ENCODE results near the gene HOXD3.
A peak's percentile ranks its signal among the peaks of the same experiment; 100 is the strongest.

The HOXD3 gene

DNA sequence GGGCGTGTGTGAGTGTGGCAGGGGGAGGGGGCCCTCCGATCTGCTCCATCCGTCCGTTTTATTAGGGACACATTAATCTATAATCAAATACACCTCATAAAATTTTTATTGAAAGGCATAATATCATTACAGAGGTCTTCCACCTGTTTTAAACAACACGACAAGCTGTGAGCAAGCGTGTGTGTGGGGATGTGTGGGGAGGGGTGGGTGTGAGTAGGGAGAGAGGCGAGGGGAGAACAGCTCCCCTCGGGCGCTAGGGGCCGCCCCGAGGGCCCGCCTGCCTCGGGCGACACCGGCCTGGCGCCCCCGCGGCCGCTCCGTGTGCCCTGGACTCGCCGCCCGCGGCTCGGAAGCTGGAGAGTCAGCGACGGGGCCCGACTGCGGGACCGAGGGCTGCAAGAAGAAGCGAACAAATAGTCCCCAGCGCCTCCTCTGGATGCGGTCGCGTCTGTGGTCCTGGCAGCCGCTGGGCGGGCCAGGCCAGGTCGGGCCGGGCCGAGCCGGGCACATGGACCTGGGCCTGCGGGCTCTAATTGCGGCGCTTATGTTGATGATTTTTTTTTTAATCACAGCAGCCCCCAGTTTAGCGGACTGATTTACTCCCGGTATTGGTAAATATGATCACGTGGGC lies 34.9 kb upstream of the HOXD3 start:
- DNase-seq: peak; percentile 47

DNA sequence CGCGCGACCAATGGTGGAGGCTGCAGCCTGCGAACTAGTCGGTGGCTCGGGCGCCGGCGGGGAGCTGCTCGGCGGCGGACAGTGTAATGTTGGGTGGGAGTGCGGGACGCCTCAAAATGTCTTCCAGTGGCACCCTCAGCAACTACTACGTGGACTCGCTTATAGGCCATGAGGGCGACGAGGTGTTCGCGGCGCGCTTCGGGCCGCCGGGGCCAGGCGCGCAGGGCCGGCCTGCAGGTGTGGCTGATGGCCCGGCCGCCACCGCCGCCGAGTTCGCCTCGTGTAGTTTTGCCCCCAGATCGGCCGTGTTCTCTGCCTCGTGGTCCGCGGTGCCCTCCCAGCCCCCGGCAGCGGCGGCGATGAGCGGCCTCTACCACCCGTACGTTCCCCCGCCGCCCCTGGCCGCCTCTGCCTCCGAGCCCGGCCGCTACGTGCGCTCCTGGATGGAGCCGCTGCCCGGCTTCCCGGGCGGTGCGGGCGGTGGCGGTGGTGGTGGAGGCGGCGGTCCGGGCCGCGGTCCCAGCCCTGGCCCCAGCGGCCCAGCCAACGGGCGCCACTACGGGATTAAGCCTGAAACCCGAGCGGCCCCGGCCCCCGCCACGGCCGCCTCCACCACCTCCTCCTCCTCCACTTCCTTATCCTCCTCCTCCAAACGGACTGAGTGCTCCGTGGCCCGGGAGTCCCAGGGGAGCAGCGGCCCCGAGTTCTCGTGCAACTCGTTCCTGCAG lies 34.3 kb upstream of the HOXD3 start, which contains the start of gene HOXD9:
Gene HOXD9 (plus strand): TSS at position 37 of the 728 bp plus-strand sequence. CDS start 50 bp downstream, at position 87.
- DNase-seq: no peak

- DNase-seq: no peak
Observed at GRCh38 chr2:176123411-176124109, 33.5 kb upstream of the HOXD3 start.

DNA sequence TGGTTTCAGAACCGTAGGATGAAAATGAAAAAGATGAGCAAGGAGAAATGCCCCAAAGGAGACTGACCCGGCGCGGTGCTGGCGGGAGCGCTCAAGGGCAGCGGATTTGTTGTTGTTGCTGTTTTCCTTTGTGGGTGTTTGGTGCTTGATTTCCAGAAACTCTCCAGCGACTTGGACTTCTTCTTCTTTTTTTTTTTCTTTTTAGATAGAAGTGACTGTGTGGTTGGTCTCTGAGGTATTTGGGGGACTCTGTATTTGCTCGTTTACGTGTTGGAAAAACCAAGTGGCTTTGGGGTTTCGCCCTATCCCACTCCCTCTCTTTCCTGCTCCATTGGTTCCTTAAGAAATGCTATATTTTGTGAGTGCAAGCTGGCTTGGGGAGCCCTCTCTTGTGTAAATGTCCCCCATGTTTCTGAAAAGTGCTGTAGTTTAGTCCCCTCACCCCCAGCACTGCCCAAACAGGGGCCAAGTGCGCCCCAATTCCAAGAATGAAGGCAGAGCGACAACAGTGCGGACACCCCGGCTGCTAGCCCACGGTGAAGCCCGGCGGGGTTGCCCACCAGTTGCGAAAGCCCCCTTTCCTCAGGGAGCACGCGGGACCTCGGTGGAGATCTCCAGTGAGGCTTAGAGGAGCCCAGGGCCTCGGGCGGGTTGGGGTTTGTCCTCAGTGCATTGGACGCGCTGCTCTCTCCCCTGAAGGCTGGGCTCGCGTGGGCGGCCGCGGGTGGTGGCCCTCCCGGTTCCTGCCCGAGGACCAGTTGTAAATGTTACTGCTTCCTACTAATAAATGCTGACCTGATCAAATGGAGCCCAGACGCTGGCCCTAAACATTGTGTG lies 32.8 kb upstream of the HOXD3 start:
- no peak for DNase-seq

DNA sequence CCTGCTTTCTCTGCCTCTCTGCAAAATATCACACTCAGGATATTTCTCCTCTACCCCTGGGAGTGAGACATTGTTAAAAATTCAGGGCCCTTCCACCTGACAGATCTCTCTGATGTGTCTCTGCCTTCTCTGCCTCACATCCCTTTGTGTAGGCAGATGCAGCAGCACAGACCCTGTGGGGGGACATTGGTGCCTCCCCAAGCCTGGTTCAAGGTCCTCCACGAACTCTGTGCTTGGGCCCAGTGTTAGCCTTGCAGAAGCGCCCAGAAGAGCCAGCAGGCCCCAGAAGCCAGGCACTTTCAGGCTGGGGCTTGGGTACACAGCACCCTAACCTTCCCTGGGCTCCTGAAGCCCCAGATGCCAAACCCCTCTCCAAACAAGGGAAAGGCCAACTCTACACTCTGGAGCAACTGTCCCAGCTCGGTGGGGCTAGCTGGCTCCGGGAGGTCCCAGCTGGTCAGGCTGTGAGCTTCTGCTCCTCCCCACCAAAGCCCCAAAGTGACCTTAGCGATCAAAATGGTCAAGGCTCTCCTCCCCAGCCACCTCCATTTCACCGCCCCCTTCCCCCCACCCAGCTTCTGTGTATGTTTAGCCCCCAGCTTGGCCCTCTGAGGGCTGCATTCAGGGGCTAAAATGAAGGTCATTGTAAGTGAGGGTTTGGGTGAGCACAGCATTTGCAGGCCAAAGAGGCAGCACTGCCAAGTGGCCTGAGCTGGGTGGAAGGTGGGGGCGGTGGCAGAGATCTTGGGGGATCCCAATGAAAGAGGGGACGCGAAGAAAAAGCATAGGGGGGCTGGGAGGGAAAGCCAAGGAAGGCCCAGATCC lies 31.9 kb upstream of the HOXD3 start:
- DNase-seq: no peak

- no peak for DNase-seq
Observed at GRCh38 chr2:176125772-176126054, 31.4 kb upstream of the HOXD3 start.

- peak; percentile 26 for DNase-seq
Observed at GRCh38 chr2:176126929-176127773, 30.0 kb upstream of the HOXD3 start.

GRCh38 chr2:176127774-176128072 lies 29.4 kb upstream of the HOXD3 start:
- no peak for DNase-seq

- DNase-seq: no peak
Observed at GRCh38 chr2:176128172-176128981, 28.7 kb upstream of the HOXD3 start.

- peak; percentile 45 for DNase-seq
Observed at GRCh38 chr2:176128982-176129796, 27.9 kb upstream of the HOXD3 start, which contains the start of gene HOXD8. HOXD8 (plus strand) TSS chr2:176129705; CDS start chr2:176130367, 662 bp downstream.

- DNase-seq: peak; percentile 40
Observed at GRCh38 chr2:176129813-176130146, 27.3 kb upstream of the HOXD3 start.

- no peak for DNase-seq
Observed at GRCh38 chr2:176130147-176130956, 26.8 kb upstream of the HOXD3 start.

DNA sequence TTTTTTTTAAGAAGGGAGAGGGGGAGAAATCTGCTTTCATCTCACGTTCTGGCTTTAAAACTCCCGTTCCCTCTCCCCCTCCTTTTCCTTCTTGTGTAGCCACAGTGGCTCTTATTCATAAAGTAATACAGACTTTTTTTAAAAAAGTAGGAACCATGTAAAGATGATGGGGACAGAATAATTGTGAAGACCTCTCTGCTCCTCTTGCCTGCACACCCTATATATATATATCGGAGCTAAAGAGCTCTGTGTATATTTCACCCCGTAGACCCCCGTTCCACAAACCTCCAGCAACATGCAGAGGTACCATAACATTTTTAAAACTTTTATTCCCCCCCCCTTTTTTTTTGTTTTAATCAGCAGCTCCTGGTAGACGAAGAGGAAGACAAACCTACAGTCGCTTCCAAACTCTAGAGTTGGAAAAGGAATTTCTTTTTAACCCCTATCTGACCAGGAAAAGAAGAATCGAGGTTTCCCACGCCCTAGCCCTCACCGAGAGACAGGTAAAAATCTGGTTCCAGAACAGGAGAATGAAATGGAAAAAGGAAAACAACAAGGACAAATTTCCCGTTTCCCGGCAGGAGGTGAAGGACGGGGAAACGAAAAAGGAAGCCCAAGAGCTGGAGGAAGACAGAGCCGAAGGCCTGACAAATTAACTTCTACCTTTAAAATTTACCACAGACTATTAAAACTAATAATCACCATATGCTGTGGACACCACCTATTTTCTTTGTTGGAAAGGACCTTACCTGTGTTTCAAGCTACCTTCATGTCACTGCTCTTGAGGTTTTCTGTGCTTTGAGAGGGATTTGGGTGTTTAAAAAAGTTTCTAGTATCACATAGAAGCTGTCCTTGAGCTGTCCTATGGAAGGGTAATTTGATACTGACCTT lies 25.9 kb upstream of the HOXD3 start:
- no peak for DNase-seq

- no peak for DNase-seq
Observed at GRCh38 chr2:176131848-176132158, 25.3 kb upstream of the HOXD3 start.

DNA sequence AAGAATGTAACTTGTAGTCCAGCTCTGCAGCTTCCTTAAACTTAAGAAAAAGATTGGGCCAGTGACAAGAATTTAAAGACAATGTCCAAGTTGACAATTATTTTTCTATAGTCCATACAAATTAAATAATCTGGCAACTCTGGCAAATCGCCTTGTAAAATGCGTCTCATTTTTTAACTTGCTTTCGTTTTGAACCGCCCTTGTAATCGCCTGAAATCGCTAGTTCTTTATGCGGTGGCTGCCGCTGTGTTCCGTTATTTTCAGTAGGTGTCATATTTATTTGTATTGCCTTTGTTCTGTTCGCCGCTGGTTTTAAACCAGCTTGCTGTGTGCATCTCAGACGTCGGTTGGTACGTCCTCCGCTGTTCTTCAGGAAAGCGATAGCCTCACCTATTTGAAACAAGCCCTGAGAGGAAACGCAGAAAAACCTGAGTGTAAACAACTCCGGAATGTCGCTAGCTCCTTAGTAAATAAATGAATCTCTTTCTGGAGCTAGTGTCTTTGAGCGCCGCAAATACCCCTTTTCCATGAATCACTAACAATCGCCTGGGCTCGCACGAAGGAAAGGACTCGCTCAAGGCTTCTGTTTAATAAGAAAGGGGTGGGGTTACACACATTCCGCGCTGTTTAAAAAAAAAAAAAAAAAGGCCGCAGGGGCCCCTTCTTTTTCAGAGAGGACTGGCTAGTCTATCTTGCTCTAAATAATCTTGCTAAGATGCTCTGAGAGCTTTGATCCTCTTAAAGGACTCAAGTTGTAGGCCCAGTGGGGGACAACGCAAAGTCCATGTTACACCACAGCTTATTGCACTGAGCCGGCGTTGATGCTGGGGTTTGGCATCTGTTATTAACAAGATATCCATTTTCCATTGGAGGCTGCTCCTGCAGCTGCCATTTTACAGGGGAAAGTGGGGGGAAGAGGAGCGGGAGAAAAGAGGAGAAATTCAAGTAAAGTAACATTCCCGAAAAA lies 24.6 kb upstream of the HOXD3 start:
- DNase-seq: no peak

GRCh38 chr2:176133389-176133788 lies 23.7 kb upstream of the HOXD3 start:
- no peak for DNase-seq

GRCh38 chr2:176134035-176134434 lies 23.1 kb upstream of the HOXD3 start:
- DNase-seq: no peak
